OCI-LY1 (cell line): ENCODE data around the gene ST6GAL1.
A peak's percentile ranks its signal among the peaks of the same experiment; 100 is the strongest.

Source experiments
- H2AFZ ChIP-seq: fragments of 200-600 bp; sonication (generic), shearing (Covaris generic); 2 replicates; pipeline ENCODE4 v1.6.0; 2014; ENCODE audit warnings: antibody characterized with exemption, mild to moderate bottlenecking, low read length
- H3F3A ChIP-seq: fragments of 200-600 bp; sonication (generic), shearing (Covaris generic); 2 replicates; pipeline ENCODE4 v1.6.0; 2014; ENCODE audit warnings: mild to moderate bottlenecking, antibody characterized with exemption, low read length, moderate library complexity; ENCODE audit not compliant: insufficient read depth
- H3K27ac ChIP-seq: fragments of 200-600 bp; sonication (generic); 2 replicates; pipeline ENCODE4 v1.5.1; 2014; ENCODE audit warnings: low read length, mixed run types, mild to moderate bottlenecking, low read depth; ENCODE audit not compliant: poor library complexity, severe bottlenecking
- H3K27me3 ChIP-seq: fragments of 200-600 bp; sonication (generic); 2 replicates; pipeline ENCODE4 v1.6.0; 2014; ENCODE audit warnings: antibody characterized with exemption, mild to moderate bottlenecking, low read length, moderate library complexity; ENCODE audit not compliant: insufficient read depth
- H3K36me3 ChIP-seq: fragments of 200-600 bp; sonication (generic); 2 replicates; pipeline ENCODE4 v1.6.1; 2014; ENCODE audit warnings: mild to moderate bottlenecking, antibody characterized with exemption, low read length, moderate library complexity, mixed read lengths; ENCODE audit not compliant: insufficient read depth
- H3K4me1 ChIP-seq: fragments of 200-600 bp; sonication (generic); 2 replicates; pipeline ENCODE4 v1.5.1; 2014; ENCODE audit warnings: mild to moderate bottlenecking, low read length, moderate library complexity; ENCODE audit not compliant: insufficient read depth, severe bottlenecking
- H3K4me2 ChIP-seq: fragments of 200-600 bp; sonication (generic), shearing (Covaris generic); 2 replicates; pipeline ENCODE4 v1.6.1; 2014; ENCODE audit warnings: low read length
- H3K4me3 ChIP-seq: fragments of 200-600 bp; sonication (generic); 2 replicates; pipeline ENCODE4 v1.5.1; 2014; ENCODE audit warnings: low read length, low read depth, mild to moderate bottlenecking, mixed read lengths; ENCODE audit not compliant: poor library complexity, severe bottlenecking
- H3K79me2 ChIP-seq: fragments of 200-600 bp; shearing (Covaris generic); 2 replicates; pipeline ENCODE4 v1.6.1; 2016; ENCODE audit warnings: mixed run types, low read length, mixed read lengths; ENCODE audit not compliant: insufficient read depth
- H3K9ac ChIP-seq: fragments of 200-600 bp; sonication (generic), shearing (Covaris generic); 2 replicates; pipeline ENCODE4 v1.6.1; 2014; ENCODE audit warnings: mild to moderate bottlenecking, low read length, mixed read lengths
- H3K9me2 ChIP-seq: fragments of 200-600 bp; sonication (generic), shearing (Covaris generic); 2 replicates; pipeline ENCODE4 v1.6.1; 2014; ENCODE audit warnings: low read depth, mild to moderate bottlenecking, low read length, mixed read lengths
- H3K9me3 ChIP-seq: fragments of 200-600 bp; shearing (Covaris generic); 2 replicates; pipeline ENCODE4 v1.6.1; 2014; ENCODE audit warnings: low read length, mixed read lengths
- H4K20me1 ChIP-seq: fragments of 200-600 bp; sonication (generic), shearing (Covaris generic); 2 replicates; pipeline ENCODE4 v1.6.0; 2016; ENCODE audit warnings: mild to moderate bottlenecking, low read length; ENCODE audit not compliant: insufficient read depth
- EZH2 ChIP-seq: fragments of 200-600 bp; sonication (generic), shearing (Covaris generic); IDR thresholded peaks from 2 replicates; pipeline ENCODE4 v1.8.0; 2017; ENCODE audit warnings: borderline replicate concordance, mixed run types, mild to moderate bottlenecking, antibody characterized with exemption, low read length, moderate library complexity, mixed read lengths
- TF ChIP-seq, protein P1 (sequence below): fragments of 200-600 bp; sonication (generic), shearing (Covaris generic); IDR thresholded peaks from 2 replicates; pipeline ENCODE4 v1.5.1; 2017; ENCODE audit warnings: mild to moderate bottlenecking, antibody characterized with exemption, low read length, moderate library complexity, mixed read lengths

Gene ST6GAL1

DNA sequence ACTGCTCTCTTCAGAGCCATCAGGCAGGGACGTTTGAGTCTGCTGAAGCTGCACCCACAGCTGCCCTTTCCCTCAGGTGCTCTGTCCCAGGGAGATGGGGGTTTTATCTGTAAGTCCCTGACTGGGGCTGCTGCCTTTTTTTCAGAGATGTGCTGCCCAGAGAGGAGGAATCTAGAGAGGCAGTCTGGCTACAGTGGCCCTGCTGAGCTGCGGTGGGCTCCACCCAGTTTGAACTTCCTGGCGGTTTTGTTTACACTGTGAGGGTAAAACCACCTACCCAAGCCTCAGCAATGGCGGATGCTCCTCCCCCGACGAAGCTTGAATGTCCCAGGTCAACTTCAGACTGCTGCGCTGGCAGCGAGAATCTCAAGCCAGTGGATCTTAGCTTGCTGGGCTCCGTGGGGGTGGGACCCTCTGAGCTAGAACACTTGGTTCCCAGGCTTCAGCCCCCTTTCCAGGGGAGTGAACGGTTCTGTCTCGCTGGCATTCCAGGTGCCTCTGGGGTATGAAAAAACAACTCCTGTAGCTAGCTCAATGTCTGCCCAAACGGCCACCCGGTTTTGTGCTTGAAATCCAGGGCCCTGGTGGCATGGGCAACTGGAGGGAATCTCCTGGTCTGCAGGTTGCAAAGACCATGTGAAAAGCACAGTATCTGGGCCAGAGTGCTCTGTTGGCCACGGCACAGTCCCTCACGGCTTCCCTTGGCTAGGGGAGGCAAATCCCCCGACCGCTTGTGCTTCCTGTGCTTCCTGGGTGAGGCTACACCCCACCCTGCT lies 21.1 kb upstream of the ST6GAL1 start:
- Histone ChIP-seq H4K20me1 (no peaks in the 10 kb centered on the region), H3K27ac (peak overlapping the region; percentile 56), H3K9me3 (no peaks in the 10 kb centered on the region), H3K9ac (peak overlapping the region; percentile 37; the same call in 1 of the 2 replicates), H3K9me2 (no peaks in the 10 kb centered on the region), H3K4me3 (peak overlapping the region; percentile 33), H2AFZ (peak overlapping the region; percentile 98), H3K79me2 (no peaks in the 10 kb centered on the region), H3K4me1 (peaks cover 13% of the 10 kb centered on the region), H3K4me2 (peak overlapping the region; percentile 57), H3K36me3 (no peaks in the 10 kb centered on the region; the same call in 1 of the 2 replicates), H3F3A (no peaks in the 10 kb centered on the region), H3K27me3 (no peaks in the 10 kb centered on the region)
- TF ChIP-seq, protein P1, sequence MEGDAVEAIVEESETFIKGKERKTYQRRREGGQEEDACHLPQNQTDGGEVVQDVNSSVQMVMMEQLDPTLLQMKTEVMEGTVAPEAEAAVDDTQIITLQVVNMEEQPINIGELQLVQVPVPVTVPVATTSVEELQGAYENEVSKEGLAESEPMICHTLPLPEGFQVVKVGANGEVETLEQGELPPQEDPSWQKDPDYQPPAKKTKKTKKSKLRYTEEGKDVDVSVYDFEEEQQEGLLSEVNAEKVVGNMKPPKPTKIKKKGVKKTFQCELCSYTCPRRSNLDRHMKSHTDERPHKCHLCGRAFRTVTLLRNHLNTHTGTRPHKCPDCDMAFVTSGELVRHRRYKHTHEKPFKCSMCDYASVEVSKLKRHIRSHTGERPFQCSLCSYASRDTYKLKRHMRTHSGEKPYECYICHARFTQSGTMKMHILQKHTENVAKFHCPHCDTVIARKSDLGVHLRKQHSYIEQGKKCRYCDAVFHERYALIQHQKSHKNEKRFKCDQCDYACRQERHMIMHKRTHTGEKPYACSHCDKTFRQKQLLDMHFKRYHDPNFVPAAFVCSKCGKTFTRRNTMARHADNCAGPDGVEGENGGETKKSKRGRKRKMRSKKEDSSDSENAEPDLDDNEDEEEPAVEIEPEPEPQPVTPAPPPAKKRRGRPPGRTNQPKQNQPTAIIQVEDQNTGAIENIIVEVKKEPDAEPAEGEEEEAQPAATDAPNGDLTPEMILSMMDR: no peak
- no peak for TF ChIP-seq EZH2

DNA sequence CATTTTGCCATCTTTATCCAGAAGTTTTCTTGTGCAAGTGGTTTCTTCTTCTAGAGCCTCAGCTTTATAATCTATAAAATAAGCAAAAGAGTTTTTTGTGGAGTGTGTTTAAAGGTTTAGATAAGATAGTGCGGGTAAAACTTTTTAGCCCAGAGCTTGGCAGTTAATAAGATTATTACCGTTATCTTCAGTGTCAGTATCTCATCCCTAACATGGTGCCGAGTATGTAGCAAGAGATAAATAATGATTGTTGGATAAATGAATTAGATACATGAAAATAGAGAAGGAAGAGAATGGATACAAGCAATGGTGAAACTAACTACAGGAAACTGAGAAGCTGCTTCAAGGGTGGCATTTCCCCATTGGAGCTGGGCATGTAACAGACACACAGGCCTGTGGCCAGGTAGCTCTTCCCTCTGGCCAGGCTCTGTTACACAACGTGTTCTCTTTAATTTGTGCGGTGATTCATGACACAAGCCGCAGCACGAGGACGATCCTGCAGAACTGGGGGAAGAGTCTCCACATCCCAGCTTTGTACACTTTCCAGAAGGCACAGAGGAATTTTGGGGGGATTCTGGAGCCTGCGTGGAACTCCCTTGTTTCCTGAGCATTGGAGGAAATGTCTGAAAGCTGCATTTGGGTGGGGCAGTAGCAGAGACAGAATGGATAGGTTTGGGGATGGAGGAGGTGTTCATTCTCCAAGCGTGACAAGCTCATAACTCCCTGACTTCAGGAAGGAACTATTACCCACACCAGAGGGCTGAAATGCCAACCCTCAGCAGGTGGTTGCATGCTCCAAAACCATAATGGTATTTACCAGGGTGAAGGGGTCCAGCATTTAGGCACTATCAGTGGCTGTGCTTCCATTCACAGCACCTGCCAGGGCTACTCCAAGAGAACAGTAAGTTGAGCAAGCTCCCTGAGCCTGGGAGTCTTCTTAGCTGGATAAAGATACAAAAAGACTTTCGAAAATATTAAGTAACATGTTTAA lies 14.2 kb upstream of the ST6GAL1 start:
- Histone ChIP-seq H3K4me2 (no peak overlapping the region), H3K27ac (no peak overlapping the region), H3K79me2 (no peaks in the 10 kb centered on the region), H3K4me3 (no peak overlapping the region), H3K4me1 (no peaks in the 10 kb centered on the region), H3K9me3 (no peaks in the 10 kb centered on the region), H3K27me3 (no peaks in the 10 kb centered on the region), H3K9me2 (no peaks in the 10 kb centered on the region), H3K9ac (no peak overlapping the region), H3F3A (no peaks in the 10 kb centered on the region), H4K20me1 (no peaks in the 10 kb centered on the region), H3K36me3 (no peaks in the 10 kb centered on the region), H2AFZ (no peak overlapping the region)
- no peak for TF ChIP-seq EZH2
- TF ChIP-seq, protein P1: no peak

DNA sequence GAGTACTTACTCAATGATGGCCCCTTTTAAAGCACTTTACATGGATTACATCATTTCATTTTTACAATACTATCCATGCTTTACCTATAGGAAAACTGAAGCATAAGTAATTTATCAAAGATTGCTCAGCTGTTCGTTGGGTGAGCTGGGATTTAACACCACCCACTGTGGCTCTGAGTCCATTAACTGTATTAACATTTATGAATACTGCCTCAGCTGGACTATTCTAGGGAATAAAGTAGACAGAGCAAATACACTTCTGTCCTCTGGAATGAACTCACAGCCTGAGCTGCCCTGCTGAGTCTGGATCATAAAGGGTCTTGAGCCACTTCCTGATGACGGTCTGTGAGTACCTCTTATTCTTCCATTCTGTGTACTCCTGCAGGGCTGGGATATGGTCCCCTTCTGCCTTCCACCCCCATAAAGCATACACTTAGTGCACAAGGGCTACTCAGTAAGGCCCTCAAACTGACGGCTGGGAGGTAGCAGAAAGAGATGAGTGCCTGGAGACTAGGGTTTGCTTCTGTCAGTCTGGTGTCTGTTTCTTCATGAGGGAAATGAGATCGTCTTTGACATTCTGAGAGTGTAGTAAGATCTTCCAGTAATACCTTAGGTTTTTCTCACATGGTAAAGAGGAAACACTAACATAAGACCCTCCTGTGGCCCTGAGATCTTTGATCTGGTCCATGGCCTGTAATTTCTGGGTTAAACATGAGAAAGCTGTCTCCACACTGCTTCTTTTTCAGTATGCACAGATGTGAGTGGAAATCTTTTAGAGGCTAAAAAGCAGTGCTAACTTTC lies 12.6 kb upstream of the ST6GAL1 start:
- H3F3A ChIP-seq: no peaks in the 10 kb centered on the region
- no peaks in the 10 kb centered on the region for H3K27me3 ChIP-seq
- no peak for TF ChIP-seq EZH2
- H3K9me3 ChIP-seq: no peaks in the 10 kb centered on the region
- H3K36me3 ChIP-seq: no peaks in the 10 kb centered on the region
- no peaks in the 10 kb centered on the region for H4K20me1 ChIP-seq
- H3K9me2 ChIP-seq: no peaks in the 10 kb centered on the region
- no peak overlapping the region for H3K9ac ChIP-seq
- H2AFZ ChIP-seq: no peak overlapping the region
- no peak overlapping the region for H3K4me3 ChIP-seq
- no peaks in the 10 kb centered on the region for H3K4me1 ChIP-seq
- H3K27ac ChIP-seq: no peak overlapping the region
- H3K79me2 ChIP-seq: no peaks in the 10 kb centered on the region
- H3K4me2 ChIP-seq: no peak overlapping the region
